Bronchial epithelial cell (primary cell): ENCODE measurements around the gene SLC16A8. TPM values are rescaled to one million over a fixed set of nuclear protein-coding genes. Genes with fewer than 3 reads are reported as not detected.
A peak's percentile ranks its signal among the peaks of the same experiment; 100 is the strongest.

Experiments
- DNase-seq: peaks from one replicate; pipeline ENCODE4 v3.0.0-alpha.2; 2010; ENCODE audit warnings: low read depth
- FAIRE-seq: peaks from 2 replicates; lab custom pipeline; 2011; peaks lifted over from hg19 to GRCh38; lab: Jason Lieb, UNC
- H3K27me3 ChIP-seq: 2 replicates; pipeline ENCODE4 v1.5.1; 2011; ENCODE audit warnings: low read length; ENCODE audit not compliant: control insufficient read depth, insufficient read depth
- H3K36me3 ChIP-seq: 2 replicates; pipeline ENCODE4 v1.5.1; 2011; ENCODE audit warnings: low read length; ENCODE audit not compliant: control insufficient read depth, insufficient read depth
- H3K4me3 ChIP-seq: 2 replicates; pipeline ENCODE4 v1.5.1; 2011; ENCODE audit warnings: mild to moderate bottlenecking, low read depth, low read length, control low read depth
- total RNA-seq: library from RNA; depleted of rRNA; stranded (reverse); fragments of >200 nt; gene quantifications from 2 replicates; pipeline ENCODE4 v1.2.1, GENCODE V29; 2014
- TF ChIP-seq, protein P1 (sequence below): IDR thresholded peaks from 2 replicates; pipeline ENCODE4 v1.5.1; 2011; ENCODE audit warnings: mild to moderate bottlenecking, moderate library complexity, low read length, control low read depth, inconsistent platforms; ENCODE audit not compliant: insufficient read depth, severe bottlenecking

The SLC16A8 gene
- total RNA-seq, 1 donor from 2014 or later = 0.26 TPM

DNA sequence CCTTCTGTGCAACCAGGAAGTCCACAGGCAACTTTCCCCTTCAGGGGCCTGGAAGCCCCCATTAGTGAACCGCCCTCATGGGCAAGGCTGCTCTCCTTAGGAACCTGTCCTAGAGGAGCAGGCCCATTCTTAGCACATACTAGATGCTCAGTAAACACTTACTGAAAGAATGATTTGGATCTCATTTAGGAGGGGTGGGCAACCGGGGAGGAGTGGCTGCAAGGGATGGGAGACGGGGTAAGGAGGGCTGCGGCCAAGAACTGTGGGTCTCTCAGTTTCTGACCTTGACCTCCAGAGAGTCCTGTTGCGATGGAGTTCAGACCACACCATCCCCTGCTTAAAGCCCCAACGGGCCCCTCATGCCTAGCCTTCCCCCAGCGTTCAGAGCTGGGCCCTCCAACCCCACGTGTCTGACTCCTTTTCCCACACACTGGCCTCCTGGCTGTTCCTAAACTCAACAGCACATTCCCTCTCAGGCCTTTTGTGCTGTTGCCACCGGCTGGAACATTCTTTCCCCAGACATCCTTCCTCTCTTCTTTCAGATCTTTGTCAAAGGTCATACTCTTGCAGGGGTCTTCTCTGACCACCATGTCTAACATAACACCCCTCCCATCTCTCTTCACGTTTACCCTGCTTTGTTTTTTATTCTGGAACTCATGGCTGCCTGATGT lies 47.5 kb downstream of the SLC16A8 start:
- Histone ChIP-seq H3K4me3 (no peak overlapping the region), H3K27me3 (no peaks in the 10 kb centered on the region), H3K36me3 (no peaks in the 10 kb centered on the region)
- TF ChIP-seq, protein P1, sequence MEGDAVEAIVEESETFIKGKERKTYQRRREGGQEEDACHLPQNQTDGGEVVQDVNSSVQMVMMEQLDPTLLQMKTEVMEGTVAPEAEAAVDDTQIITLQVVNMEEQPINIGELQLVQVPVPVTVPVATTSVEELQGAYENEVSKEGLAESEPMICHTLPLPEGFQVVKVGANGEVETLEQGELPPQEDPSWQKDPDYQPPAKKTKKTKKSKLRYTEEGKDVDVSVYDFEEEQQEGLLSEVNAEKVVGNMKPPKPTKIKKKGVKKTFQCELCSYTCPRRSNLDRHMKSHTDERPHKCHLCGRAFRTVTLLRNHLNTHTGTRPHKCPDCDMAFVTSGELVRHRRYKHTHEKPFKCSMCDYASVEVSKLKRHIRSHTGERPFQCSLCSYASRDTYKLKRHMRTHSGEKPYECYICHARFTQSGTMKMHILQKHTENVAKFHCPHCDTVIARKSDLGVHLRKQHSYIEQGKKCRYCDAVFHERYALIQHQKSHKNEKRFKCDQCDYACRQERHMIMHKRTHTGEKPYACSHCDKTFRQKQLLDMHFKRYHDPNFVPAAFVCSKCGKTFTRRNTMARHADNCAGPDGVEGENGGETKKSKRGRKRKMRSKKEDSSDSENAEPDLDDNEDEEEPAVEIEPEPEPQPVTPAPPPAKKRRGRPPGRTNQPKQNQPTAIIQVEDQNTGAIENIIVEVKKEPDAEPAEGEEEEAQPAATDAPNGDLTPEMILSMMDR = no peak
- FAIRE-seq = no peak
- DNase-seq = no peak

DNA sequence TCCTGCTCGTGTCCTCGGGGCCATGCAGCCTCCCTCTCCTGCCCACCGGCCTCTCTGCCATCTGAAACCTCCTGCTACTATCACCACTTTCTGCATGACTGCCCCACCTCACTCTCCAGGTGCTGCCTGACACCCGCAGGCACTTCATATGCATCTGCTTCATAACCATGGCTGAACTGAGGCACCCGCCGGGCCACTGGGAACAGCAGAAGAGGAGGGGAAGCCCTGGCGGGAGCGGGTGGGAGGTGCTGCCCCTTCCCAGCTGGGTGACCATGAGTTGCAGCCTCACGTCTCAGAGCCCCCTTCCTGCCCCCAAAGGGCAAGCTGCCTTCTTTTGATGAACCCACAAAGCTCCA lies 48.5 kb downstream of the SLC16A8 start:
- H3K36me3 ChIP-seq = no peaks in the 10 kb centered on the region
- no peaks in the 10 kb centered on the region for H3K27me3 ChIP-seq
- no peak for FAIRE-seq
- TF ChIP-seq, protein P1 = no peak
- H3K4me3 ChIP-seq = no peak overlapping the region
- DNase-seq = no peak

DNA sequence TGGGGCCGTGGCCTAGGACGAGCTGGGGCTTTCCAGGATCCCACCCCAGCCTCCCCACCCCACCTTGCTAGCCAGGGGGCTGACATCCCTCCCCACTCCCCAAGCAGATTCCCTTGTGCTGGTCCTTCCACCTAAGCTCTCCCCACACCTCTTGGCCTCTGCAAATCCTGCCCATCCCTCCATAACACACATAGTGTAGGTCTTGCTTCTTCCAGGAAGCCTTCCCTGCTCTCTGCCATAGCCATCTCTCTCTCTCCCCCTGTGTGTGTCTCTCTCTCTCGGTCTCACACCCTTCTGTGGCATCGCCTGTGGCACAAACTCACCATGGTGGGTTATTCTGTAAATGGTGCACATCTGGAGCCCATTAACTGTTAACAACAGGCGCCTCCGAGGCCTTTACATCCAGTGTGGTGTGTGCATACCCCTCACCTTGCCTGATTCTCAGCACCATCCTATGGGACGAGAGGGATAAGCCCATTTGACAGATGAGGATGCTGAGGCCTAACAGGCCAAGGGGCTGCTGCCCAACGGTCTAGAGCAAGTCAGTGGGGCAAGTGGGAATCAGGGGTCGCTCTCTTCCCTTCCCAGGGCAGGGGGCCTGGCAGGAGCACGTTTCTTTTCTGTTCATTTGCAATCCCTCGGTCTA lies 49.0 kb downstream of the SLC16A8 start:
- H3K36me3 ChIP-seq = no peaks in the 10 kb centered on the region
- no peak overlapping the region for H3K4me3 ChIP-seq
- no peak for FAIRE-seq
- TF ChIP-seq, protein P1 = no peak
- no peaks in the 10 kb centered on the region for H3K27me3 ChIP-seq
- no peak for DNase-seq

DNA sequence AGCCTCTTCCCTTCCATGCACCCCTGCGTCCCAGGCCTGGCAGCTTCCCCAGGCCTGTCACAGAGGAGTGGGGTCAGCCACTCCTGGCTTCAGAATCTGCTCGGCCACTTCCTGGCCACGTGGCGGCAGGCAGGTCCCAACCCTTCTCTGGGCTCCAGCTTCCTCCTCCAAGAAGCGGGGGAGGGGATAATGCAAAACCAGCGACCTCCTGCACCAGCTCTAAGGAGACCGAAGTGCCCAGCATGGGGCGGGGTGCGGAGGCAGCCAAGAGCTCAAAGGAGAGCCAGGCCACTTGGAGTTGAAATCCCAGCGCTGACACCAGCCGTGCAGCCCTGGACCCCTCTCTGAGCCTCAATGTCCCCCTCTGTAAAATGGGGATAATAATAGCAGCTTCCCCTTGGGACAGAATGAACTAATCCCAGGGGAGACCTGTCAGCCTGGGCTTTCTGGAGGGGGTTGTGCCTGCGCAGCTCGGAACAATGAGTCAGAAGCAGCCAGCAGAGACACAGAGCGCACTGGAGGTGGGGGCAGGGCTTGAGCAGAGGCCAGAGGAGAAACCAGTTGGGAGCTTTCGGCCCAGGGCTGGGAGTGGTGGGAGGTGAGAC lies 49.6 kb downstream of the SLC16A8 start:
- FAIRE-seq (no peak), DNase-seq (peak; percentile 81)
- TF ChIP-seq, protein P1 = no peak
- H3K4me3 ChIP-seq = no peak overlapping the region
- H3K36me3 ChIP-seq = no peaks in the 10 kb centered on the region
- peaks cover 2% of the 10 kb centered on the region for H3K27me3 ChIP-seq

DNA sequence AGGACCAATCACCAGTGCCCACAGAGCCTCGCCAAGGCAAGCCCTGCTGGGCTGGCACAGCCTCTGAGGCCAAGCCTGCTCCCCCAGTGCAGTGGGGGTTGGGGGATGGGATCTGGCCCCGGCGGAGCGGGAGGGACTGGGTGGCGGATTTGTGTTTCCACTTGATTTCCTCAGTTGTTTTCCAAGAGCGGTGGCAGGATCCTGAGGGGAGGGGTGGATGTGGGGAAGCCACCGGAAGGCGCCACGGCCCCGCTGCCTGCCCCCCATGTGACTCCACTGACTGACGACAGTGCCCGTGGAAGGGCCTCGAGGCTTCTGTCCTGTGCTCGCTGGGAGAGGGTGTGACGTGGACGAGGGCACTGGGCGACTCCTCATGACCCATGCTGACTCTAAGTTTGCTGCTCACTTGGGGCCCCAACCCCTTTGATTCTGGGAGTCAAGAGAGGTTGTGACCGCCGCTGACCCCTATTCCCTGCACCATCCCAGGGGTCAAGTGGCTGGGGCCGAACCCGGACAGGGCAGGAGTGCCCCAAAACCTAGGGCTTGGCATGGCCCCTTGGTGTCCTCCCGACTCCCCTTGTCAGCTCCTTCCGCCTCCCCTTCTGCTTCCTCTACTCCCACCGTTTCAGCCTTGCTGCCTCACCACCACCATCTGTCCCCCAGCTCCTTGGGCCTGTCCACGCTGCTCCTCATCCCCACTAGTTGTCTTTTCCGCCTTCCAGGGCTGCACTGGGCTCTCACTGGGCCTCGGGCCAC lies 50.3 kb downstream of the SLC16A8 start:
- DNase-seq (no peak), FAIRE-seq (no peak)
- Histone ChIP-seq H3K4me3 (no peak overlapping the region), H3K36me3 (no peaks in the 10 kb centered on the region), H3K27me3 (peaks cover 3% of the 10 kb centered on the region)
- TF ChIP-seq, protein P1 = no peak
